Measurements from ENCODE around the gene BATF. TPM values are rescaled to one million over a fixed set of nuclear protein-coding genes. Genes with fewer than 3 reads are reported as not detected.

The BATF gene
- total RNA-seq, 1 experiment from 2014 or later = not detected

GRCh38 chr14:75543786-75544185 lies 21.5 kb downstream of the BATF start:
- DNase-seq = no peak
- Histone ChIP-seq H3K36me3 (no peaks in the 10 kb centered on the region), H3K27me3 (no peaks in the 10 kb centered on the region), H3K9me3 (no peaks in the 10 kb centered on the region), H3K4me3 (no peak overlapping the region)

GRCh38 chr14:75545907-75546306 lies 23.6 kb downstream of the BATF start:
- H3K36me3 ChIP-seq = no peaks in the 10 kb centered on the region
- no peaks in the 10 kb centered on the region for H3K27me3 ChIP-seq
- H3K4me3 ChIP-seq = no peak overlapping the region
- no peak for DNase-seq
- H3K9me3 ChIP-seq = no peaks in the 10 kb centered on the region

GRCh38 chr14:75547552-75548250 lies 25.4 kb downstream of the BATF start:
- Histone ChIP-seq H3K36me3 (no peaks in the 10 kb centered on the region), H3K4me3 (no peak overlapping the region), H3K27me3 (no peaks in the 10 kb centered on the region), H3K9me3 (no peaks in the 10 kb centered on the region)
- no peak for DNase-seq

GRCh38 chr14:75548544-75548943 lies 26.3 kb downstream of the BATF start:
- DNase-seq = no peak

GRCh38 chr14:75549169-75549568 lies 26.9 kb downstream of the BATF start:
- Histone ChIP-seq H3K36me3 (no peaks in the 10 kb centered on the region), H3K27me3 (no peaks in the 10 kb centered on the region), H3K4me3 (no peak overlapping the region), H3K9me3 (no peaks in the 10 kb centered on the region)
- no peak for DNase-seq

More at GRCh38 chr14:75548544-75548943, 26.3 kb downstream of the BATF start:
- no peaks in the 10 kb centered on the region for H3K9me3 ChIP-seq
- H3K36me3 ChIP-seq = no peaks in the 10 kb centered on the region
- H3K4me3 ChIP-seq = no peak overlapping the region
- no peaks in the 10 kb centered on the region for H3K27me3 ChIP-seq

GRCh38 chr14:75551021-75551420 lies 28.8 kb downstream of the BATF start:
- no peaks in the 10 kb centered on the region for H3K27me3 ChIP-seq
- no peak overlapping the region for H3K4me3 ChIP-seq

GRCh38 chr14:75553157-75553556 lies 30.9 kb downstream of the BATF start:
- no peak overlapping the region for H3K4me3 ChIP-seq
- no peaks in the 10 kb centered on the region for H3K9me3 ChIP-seq
- H3K36me3 ChIP-seq = no peaks in the 10 kb centered on the region
- no peaks in the 10 kb centered on the region for H3K27me3 ChIP-seq
- DNase-seq = no peak

More at GRCh38 chr14:75551021-75551420, 28.8 kb downstream of the BATF start:
- no peak for DNase-seq
- no peaks in the 10 kb centered on the region for H3K9me3 ChIP-seq
- no peaks in the 10 kb centered on the region for H3K36me3 ChIP-seq

- DNase-seq = no peak
- Histone ChIP-seq H3K4me3 (no peak overlapping the region), H3K36me3 (no peaks in the 10 kb centered on the region), H3K9me3 (no peaks in the 10 kb centered on the region), H3K27me3 (no peaks in the 10 kb centered on the region)
These were observed 31.6 kb downstream of the BATF start for GRCh38 chr14:75553761-75554364.

- DNase-seq = no peak
- no peaks in the 10 kb centered on the region for H3K36me3 ChIP-seq
- H3K4me3 ChIP-seq = no peak overlapping the region
- no peaks in the 10 kb centered on the region for H3K27me3 ChIP-seq
- no peaks in the 10 kb centered on the region for H3K9me3 ChIP-seq
These were observed 32.2 kb downstream of the BATF start for GRCh38 chr14:75554482-75554881.

GRCh38 chr14:75558440-75558839 lies 36.2 kb downstream of the BATF start:
- H3K4me3 ChIP-seq = no peak overlapping the region
- H3K36me3 ChIP-seq = no peaks in the 10 kb centered on the region
- H3K9me3 ChIP-seq = no peaks in the 10 kb centered on the region
- no peak for DNase-seq
- H3K27me3 ChIP-seq = no peaks in the 10 kb centered on the region

GRCh38 chr14:75559045-75559444 lies 36.8 kb downstream of the BATF start:
- no peak for DNase-seq
- no peaks in the 10 kb centered on the region for H3K36me3 ChIP-seq

GRCh38 chr14:75559451-75560222 lies 37.4 kb downstream of the BATF start:
- Histone ChIP-seq H3K27me3 (no peaks in the 10 kb centered on the region), H3K9me3 (no peaks in the 10 kb centered on the region), H3K4me3 (no peak overlapping the region), H3K36me3 (no peaks in the 10 kb centered on the region)
- DNase-seq = peak; percentile 20

More at GRCh38 chr14:75559045-75559444, 36.8 kb downstream of the BATF start:
- Histone ChIP-seq H3K9me3 (no peaks in the 10 kb centered on the region), H3K27me3 (no peaks in the 10 kb centered on the region), H3K4me3 (no peak overlapping the region)

GRCh38 chr14:75561013-75561432 lies 38.8 kb downstream of the BATF start:
- Histone ChIP-seq H3K9me3 (no peaks in the 10 kb centered on the region), H3K27me3 (no peaks in the 10 kb centered on the region), H3K36me3 (no peaks in the 10 kb centered on the region), H3K4me3 (no peak overlapping the region)
- DNase-seq = peak; percentile 48

GRCh38 chr14:75562089-75562488 lies 39.8 kb downstream of the BATF start:
- DNase-seq = no peak
- Histone ChIP-seq H3K9me3 (no peaks in the 10 kb centered on the region), H3K27me3 (no peaks in the 10 kb centered on the region), H3K4me3 (no peak overlapping the region), H3K36me3 (no peaks in the 10 kb centered on the region)

- no peaks in the 10 kb centered on the region for H3K36me3 ChIP-seq
- no peaks in the 10 kb centered on the region for H3K27me3 ChIP-seq
- DNase-seq = no peak
- H3K4me3 ChIP-seq = no peak overlapping the region
- no peaks in the 10 kb centered on the region for H3K9me3 ChIP-seq
These were observed 40.2 kb downstream of the BATF start for GRCh38 chr14:75562489-75562888.

GRCh38 chr14:75563931-75564330 lies 41.7 kb downstream of the BATF start:
- DNase-seq = no peak
- H3K9me3 ChIP-seq = no peaks in the 10 kb centered on the region
- H3K4me3 ChIP-seq = no peak overlapping the region
- no peaks in the 10 kb centered on the region for H3K27me3 ChIP-seq
- H3K36me3 ChIP-seq = no peaks in the 10 kb centered on the region

GRCh38 chr14:75565056-75565455 lies 42.8 kb downstream of the BATF start:
- DNase-seq = no peak
- H3K4me3 ChIP-seq = no peak overlapping the region
- H3K36me3 ChIP-seq = no peaks in the 10 kb centered on the region
- no peaks in the 10 kb centered on the region for H3K27me3 ChIP-seq
- H3K9me3 ChIP-seq = no peaks in the 10 kb centered on the region

Data from MG63 (cell line).